Chondrocyte (in vitro differentiated cells): Measurements from ENCODE around the gene NFU1. TPM values are rescaled to one million over a fixed set of nuclear protein-coding genes. Genes with fewer than 3 reads are reported as not detected.
A peak's percentile ranks its signal among the peaks of the same experiment; 100 is the strongest.
"Not testable (repeated sequence)": the region's sequence is repeated elsewhere in the genome, so short reads cannot be mapped to it uniquely, and the experiment has no call there.

Experiments used
- DNase-seq: peaks from one replicate; pipeline ENCODE4 v3.0.0; 2021; ENCODE audit warnings: mixed read lengths, low spot score
- H3K27ac Mint-ChIP-seq: one replicate; pipeline ENCODE4 v1.8.0; 2021; ENCODE audit warnings: mild to moderate bottlenecking, moderate library complexity, mixed read lengths; ENCODE audit not compliant: unreplicated experiment
- H3K27me3 Mint-ChIP-seq: 2 replicates; pipeline ENCODE4 v1.8.0; 2021; ENCODE audit warnings: low read depth, mixed read lengths
- H3K36me3 Mint-ChIP-seq: 2 replicates; pipeline ENCODE4 v1.8.0; 2021; ENCODE audit warnings: low read depth, mixed read lengths
- H3K4me1 Mint-ChIP-seq: 2 replicates; pipeline ENCODE4 v1.8.0; 2021; ENCODE audit warnings: low read depth, mild to moderate bottlenecking, mixed read lengths
- H3K4me3 Mint-ChIP-seq: one replicate; pipeline ENCODE4 v1.8.0; 2021; ENCODE audit warnings: mild to moderate bottlenecking, moderate library complexity, mixed read lengths; ENCODE audit not compliant: unreplicated experiment
- H3K9me3 Mint-ChIP-seq: 2 replicates; pipeline ENCODE4 v1.8.0; 2021; ENCODE audit warnings: low read depth, mixed read lengths
- CTCF ChIP-seq: fragments of 200-600 bp; sonication (generic); IDR thresholded peaks from 2 replicates; pipeline ENCODE4 v1.5.0; 2021; ENCODE audit warnings: antibody characterized with exemption, mild to moderate bottlenecking, moderate library complexity
- total RNA-seq: library from RNA; stranded (reverse); gene quantifications from 3 replicates; pipeline ENCODE4 v1.2.1, GENCODE V29; 2021

The NFU1 gene
- total RNA-seq, 1 donor from 2014 or later, result 40.7 TPM

- Mint-ChIP-seq H3K4me1 (peaks cover 3% of the 10 kb centered on the region), H3K36me3 (peaks cover 41% of the 10 kb centered on the region), H3K4me3 (no peak overlapping the region), H3K9me3 (no peaks in the 10 kb centered on the region), H3K27ac (no peak overlapping the region), H3K27me3 (no peaks in the 10 kb centered on the region)
- DNase-seq, result no peak
- no peak for TF ChIP-seq CTCF
These were observed 78.3 kb downstream of the NFU1 start for GRCh38 chr2:69358914-69359313.

GRCh38 chr2:69356471-69356870, 80.8 kb downstream of the NFU1 start:
- Mint-ChIP-seq H3K36me3 (peaks cover 37% of the 10 kb centered on the region), H3K27me3 (no peaks in the 10 kb centered on the region), H3K27ac (peak overlapping the region; percentile 53), H3K9me3 (no peaks in the 10 kb centered on the region), H3K4me1 (peaks cover 9% of the 10 kb centered on the region), H3K4me3 (no peak overlapping the region)
- no peak for TF ChIP-seq CTCF
- no peak for DNase-seq

- not testable (repeated sequence) for H3K27me3 Mint-ChIP-seq, H3K4me3 Mint-ChIP-seq, H3K27ac Mint-ChIP-seq, H3K4me1 Mint-ChIP-seq, DNase-seq, H3K9me3 Mint-ChIP-seq
- H3K36me3 Mint-ChIP-seq, result peaks cover 37% of the 10 kb centered on the region
These were observed 82.3 kb downstream of the NFU1 start for GRCh38 chr2:69354976-69355375.

- Mint-ChIP-seq H3K9me3 (no peaks in the 10 kb centered on the region), H3K4me3 (no peak overlapping the region), H3K4me1 (peaks cover 9% of the 10 kb centered on the region), H3K36me3 (peaks cover 44% of the 10 kb centered on the region), H3K27ac (peak overlapping the region; percentile 59), H3K27me3 (no peaks in the 10 kb centered on the region)
- DNase-seq, result no peak
- no peak for TF ChIP-seq CTCF
These were observed 83.9 kb downstream of the NFU1 start for GRCh38 chr2:69353360-69353759.

GRCh38 chr2:69348781-69349180, 88.5 kb downstream of the NFU1 start:
- H3K27ac Mint-ChIP-seq, result peak overlapping the region; percentile 6
- DNase-seq, result no peak
- no peaks in the 10 kb centered on the region for H3K27me3 Mint-ChIP-seq
- no peak overlapping the region for H3K4me3 Mint-ChIP-seq
- TF ChIP-seq CTCF, result no peak
- H3K4me1 Mint-ChIP-seq, result peaks cover 11% of the 10 kb centered on the region
- H3K36me3 Mint-ChIP-seq, result peaks cover 44% of the 10 kb centered on the region
- no peaks in the 10 kb centered on the region for H3K9me3 Mint-ChIP-seq

Other genes with a start within 250 kb of the NFU1 start
- gene GFPT1, start 50.2 kb downstream of the NFU1 start, total RNA-seq, result 102 to 144 TPM (median 142 TPM) in 3 replicates
- gene AAK1, start 206.3 kb upstream of the NFU1 start, total RNA-seq, result 78.5 to 97.5 TPM (median 97.2 TPM) in 3 replicates